ENCODE measurements around the gene TNFRSF1A. TPM values are rescaled to one million over a fixed set of nuclear protein-coding genes. Genes with fewer than 3 reads are reported as not detected.

Gene TNFRSF1A
- total and polyA plus RNA-seq, 2 of the 13 experiments (the other 11 are each of a cell fraction or from before 2014, with no cell fraction given), result 41.5 to 61.2 TPM

GRCh38 chr12:6336079-6336888, 5.6 kb downstream of the TNFRSF1A start (continued):
- TF ChIP-seq, protein P1, sequence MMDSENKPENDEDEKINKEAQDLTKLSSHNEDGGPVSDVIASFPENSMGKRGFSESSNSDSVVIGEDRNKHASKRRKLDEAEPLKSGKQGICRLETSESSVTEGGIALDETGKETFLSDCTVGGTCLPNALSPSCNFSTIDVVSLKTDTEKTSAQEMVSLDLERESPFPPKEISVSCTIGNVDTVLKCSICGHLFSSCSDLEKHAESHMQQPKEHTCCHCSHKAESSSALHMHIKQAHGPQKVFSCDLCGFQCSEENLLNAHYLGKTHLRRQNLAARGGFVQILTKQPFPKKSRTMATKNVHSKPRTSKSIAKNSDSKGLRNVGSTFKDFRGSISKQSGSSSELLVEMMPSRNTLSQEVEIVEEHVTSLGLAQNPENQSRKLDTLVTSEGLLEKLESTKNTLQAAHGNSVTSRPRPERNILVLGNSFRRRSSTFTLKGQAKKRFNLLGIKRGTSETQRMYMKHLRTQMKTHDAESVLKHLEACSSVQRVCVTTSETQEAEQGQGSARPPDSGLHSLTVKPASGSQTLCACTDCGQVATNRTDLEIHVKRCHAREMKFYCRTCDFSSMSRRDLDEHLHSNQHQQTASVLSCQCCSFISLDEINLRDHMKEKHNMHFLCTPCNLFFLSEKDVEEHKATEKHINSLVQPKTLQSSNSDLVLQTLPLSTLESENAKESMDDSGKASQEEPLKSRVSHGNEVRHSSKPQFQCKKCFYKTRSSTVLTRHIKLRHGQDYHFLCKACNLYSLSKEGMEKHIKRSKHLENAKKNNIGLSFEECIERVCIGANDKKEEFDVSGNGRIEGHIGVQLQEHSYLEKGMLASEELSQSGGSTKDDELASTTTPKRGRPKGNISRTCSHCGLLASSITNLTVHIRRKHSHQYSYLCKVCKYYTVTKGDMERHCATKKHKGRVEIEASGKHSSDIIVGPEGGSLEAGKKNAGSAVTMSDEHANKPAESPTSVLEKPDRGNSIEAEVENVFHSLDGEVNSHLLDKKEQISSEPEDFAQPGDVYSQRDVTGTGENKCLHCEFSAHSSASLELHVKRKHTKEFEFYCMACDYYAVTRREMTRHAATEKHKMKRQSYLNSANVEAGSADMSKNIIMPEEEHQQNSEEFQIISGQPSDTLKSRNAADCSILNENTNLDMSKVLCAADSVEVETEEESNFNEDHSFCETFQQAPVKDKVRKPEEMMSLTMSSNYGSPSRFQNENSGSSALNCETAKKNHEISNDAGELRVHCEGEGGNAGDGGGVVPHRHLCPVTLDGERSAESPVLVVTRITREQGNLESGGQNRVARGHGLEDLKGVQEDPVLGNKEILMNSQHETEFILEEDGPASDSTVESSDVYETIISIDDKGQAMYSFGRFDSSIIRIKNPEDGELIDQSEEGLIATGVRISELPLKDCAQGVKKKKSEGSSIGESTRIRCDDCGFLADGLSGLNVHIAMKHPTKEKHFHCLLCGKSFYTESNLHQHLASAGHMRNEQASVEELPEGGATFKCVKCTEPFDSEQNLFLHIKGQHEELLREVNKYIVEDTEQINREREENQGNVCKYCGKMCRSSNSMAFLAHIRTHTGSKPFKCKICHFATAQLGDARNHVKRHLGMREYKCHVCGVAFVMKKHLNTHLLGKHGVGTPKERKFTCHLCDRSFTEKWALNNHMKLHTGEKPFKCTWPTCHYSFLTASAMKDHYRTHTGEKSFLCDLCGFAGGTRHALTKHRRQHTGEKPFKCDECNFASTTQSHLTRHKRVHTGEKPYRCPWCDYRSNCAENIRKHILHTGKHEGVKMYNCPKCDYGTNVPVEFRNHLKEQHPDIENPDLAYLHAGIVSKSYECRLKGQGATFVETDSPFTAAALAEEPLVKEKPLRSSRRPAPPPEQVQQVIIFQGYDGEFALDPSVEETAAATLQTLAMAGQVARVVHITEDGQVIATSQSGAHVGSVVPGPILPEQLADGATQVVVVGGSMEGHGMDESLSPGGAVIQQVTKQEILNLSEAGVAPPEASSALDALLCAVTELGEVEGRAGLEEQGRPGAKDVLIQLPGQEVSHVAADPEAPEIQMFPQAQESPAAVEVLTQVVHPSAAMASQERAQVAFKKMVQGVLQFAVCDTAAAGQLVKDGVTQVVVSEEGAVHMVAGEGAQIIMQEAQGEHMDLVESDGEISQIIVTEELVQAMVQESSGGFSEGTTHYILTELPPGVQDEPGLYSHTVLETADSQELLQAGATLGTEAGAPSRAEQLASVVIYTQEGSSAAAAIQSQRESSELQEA (CRISPR knock-in tag; IDR thresholded peaks at IDR 0.05; ENCODE audit: not compliant biosample characterization), result no peak
- TF ChIP-seq, protein P2, sequence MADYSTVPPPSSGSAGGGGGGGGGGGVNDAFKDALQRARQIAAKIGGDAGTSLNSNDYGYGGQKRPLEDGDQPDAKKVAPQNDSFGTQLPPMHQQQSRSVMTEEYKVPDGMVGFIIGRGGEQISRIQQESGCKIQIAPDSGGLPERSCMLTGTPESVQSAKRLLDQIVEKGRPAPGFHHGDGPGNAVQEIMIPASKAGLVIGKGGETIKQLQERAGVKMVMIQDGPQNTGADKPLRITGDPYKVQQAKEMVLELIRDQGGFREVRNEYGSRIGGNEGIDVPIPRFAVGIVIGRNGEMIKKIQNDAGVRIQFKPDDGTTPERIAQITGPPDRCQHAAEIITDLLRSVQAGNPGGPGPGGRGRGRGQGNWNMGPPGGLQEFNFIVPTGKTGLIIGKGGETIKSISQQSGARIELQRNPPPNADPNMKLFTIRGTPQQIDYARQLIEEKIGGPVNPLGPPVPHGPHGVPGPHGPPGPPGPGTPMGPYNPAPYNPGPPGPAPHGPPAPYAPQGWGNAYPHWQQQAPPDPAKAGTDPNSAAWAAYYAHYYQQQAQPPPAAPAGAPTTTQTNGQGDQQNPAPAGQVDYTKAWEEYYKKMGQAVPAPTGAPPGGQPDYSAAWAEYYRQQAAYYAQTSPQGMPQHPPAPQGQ (CRISPR knock-in tag; IDR thresholded peaks at IDR 0.05; ENCODE audit: borderline replicate concordance), result no peak
- TF ChIP-seq ZNF781 (CRISPR knock-in tag; IDR thresholded peaks at IDR 0.05; ENCODE audit: borderline replicate concordance, not compliant biosample characterization) (no peak), ZNF891 (CRISPR knock-in tag; IDR thresholded peaks at IDR 0.05) (no peak), ISL2 (CRISPR knock-in tag; IDR thresholded peaks at IDR 0.05) (peak; percentile 42; the same call in 1 of the 2 replicates), LBX2 (CRISPR knock-in tag; IDR thresholded peaks at IDR 0.05; ENCODE audit: borderline replicate concordance) (no peak), ZNF577 (CRISPR knock-in tag; IDR thresholded peaks at IDR 0.05; ENCODE audit: borderline replicate concordance, low read depth) (no peak), SOX13 (IDR thresholded peaks at IDR 0.05) (no peak), SOX13 (CRISPR knock-in tag; conservative IDR thresholded peaks at IDR 0.05 in 1 of 2, IDR thresholded peaks at IDR 0.05 in 1 of 2) (peak in 1 of 2 experiments; percentile 19; a peak in 1 of 4 replicates), ZNF274 (CRISPR knock-in tag; IDR thresholded peaks at IDR 0.05) (no peak), SNAPC2 (CRISPR knock-in tag; IDR thresholded peaks at IDR 0.05) (no peak), CENPBD1 (CRISPR knock-in tag; IDR thresholded peaks at IDR 0.05; ENCODE audit: borderline replicate concordance, low read depth) (no peak)
- TF ChIP-seq, protein P3, sequence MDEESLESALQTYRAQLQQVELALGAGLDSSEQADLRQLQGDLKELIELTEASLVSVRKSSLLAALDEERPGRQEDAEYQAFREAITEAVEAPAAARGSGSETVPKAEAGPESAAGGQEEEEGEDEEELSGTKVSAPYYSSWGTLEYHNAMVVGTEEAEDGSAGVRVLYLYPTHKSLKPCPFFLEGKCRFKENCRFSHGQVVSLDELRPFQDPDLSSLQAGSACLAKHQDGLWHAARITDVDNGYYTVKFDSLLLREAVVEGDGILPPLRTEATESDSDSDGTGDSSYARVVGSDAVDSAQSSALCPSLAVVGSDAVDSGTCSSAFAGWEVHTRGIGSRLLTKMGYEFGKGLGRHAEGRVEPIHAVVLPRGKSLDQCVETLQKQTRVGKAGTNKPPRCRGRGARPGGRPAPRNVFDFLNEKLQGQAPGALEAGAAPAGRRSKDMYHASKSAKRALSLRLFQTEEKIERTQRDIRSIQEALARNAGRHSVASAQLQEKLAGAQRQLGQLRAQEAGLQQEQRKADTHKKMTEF (CRISPR knock-in tag; IDR thresholded peaks at IDR 0.05), result peak; percentile 69
- TF ChIP-seq, protein P4, sequence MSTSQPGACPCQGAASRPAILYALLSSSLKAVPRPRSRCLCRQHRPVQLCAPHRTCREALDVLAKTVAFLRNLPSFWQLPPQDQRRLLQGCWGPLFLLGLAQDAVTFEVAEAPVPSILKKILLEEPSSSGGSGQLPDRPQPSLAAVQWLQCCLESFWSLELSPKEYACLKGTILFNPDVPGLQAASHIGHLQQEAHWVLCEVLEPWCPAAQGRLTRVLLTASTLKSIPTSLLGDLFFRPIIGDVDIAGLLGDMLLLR (CRISPR knock-in tag; IDR thresholded peaks at IDR 0.05), result no peak
